Head of caudate nucleus (tissue), 42 donors: ENCODE data around the gene PCBP2.

ENCODE experiments used
- DNase-seq, 42 donors: peaks; one replicate each; pipeline versions ENCODE4 v3.0.0 to v3.0.0-alpha.2; 2020 to 2021; ENCODE audit warnings: mixed read lengths in 7 of 42
- intact Hi-C: fragments of 100-400 bp; cut with DNase I; formaldehyde crosslinking; loops from one replicate; pipeline ENCODE4 v1.15.0; 2022

PCBP2 gene

GRCh38 chr12:53500776-53501614, 49.1 kb downstream of the PCBP2 start, which contains the start of gene TARBP2:
TARBP2 (plus strand) TSS chr12:53501283; CDS start chr12:53501409, 126 bp downstream.
- DNase-seq, result peak; percentile 95 to 100 (median 99)
- intact Hi-C loops, result loop anchor here (10.0 kb wide), 1 partner anchor 146 kb away; no protein-coding TSS in a partner anchor

- intact Hi-C loops, result loop anchor here (10.0 kb wide), 1 partner anchor 147 kb away; no protein-coding TSS in a partner anchor
- peak in 1 of 42 donors; percentile 79 for DNase-seq
These were observed 49.8 kb downstream of the PCBP2 start for GRCh38 chr12:53501615-53502181.

GRCh38 chr12:53502331-53502730, 50.4 kb downstream of the PCBP2 start:
- intact Hi-C loops, result loop anchor here (10.0 kb wide), 1 partner anchor 148 kb away; no protein-coding TSS in a partner anchor
- peak in 1 of 42 donors; percentile 26 for DNase-seq

GRCh38 chr12:53502983-53503728, 51.3 kb downstream of the PCBP2 start:
- intact Hi-C loops, result loop anchor here (10.0 kb wide), 1 partner anchor 148 kb away; no protein-coding TSS in a partner anchor
- DNase-seq, result no peak

DNA sequence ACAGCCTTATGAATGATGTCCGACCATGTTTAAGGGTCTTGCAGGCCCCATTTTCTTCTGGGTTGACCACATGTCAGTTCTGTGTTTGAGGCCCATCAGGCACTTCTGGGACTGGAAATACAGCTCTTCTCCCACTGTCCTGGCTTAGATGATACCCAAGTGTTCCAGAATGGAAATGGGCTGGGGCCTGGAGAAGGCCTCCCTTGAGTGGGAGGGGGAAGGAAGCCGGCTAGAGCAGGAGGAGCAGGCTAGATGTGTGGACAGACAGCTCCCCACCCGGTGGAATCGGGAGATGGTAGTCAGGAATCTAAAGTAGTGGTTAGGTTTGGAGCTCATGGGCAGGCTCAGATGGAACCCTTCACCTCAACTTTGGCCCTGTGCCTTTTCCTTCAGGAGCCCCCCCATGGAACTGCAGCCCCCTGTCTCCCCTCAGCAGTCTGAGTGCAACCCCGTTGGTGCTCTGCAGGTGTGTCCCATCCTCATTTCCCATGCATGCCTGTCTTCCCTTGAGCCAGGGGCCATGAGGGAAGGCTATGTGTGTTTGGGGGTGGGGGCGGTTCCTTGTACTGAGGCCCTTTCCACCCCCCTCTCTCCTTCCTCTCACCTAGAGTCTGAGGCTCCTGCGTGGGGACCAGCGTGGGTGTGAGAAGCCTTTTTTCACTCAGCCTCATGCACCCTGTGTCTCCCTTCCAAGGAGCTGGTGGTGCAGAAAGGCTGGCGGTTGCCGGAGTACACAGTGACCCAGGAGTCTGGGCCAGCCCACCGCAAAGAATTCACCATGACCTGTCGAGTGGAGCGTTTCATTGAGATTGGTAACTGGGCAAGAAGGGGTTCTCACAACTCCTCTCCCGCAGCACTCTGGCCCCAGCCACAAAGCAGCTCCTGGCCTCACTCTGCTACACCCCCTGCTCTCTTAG, 52.4 kb downstream of the PCBP2 start:
- intact Hi-C loops, result loop anchor here (10.0 kb wide), 1 partner anchor 149 kb away; no protein-coding TSS in a partner anchor
- DNase-seq, result peak in 25 of 42 donors; percentile 29 to 85 (median 55)

DNA sequence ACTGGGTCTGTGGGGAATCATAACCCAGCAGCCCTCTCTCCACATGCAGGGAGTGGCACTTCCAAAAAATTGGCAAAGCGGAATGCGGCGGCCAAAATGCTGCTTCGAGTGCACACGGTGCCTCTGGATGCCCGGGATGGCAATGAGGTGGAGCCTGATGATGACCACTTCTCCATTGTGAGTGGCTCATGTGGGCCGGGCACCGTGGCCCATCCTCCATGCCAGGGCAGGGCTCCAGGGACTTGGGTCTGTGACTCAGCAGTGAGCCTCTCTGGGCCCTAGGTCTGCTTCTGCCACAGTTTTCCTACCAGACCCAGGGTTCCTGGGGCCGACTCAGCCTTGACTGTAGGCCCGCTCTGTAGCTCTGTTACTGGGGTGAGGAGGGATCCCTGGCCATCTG, 53.2 kb downstream of the PCBP2 start:
- intact Hi-C loops, result loop anchor here (10.0 kb wide), 1 partner anchor 150 kb away; no protein-coding TSS in a partner anchor
- peak in 16 of 42 donors; percentile 24 to 84 (median 59) for DNase-seq

GRCh38 chr12:53505555-53506449, 53.9 kb downstream of the PCBP2 start:
- DNase-seq, result no peak
- intact Hi-C loops, result loop anchor here (10.0 kb wide), 1 partner anchor 151 kb away; no protein-coding TSS in a partner anchor

- no peak for DNase-seq
- intact Hi-C loops, result loop anchor here (10.0 kb wide), 1 partner anchor 152 kb away; no protein-coding TSS in a partner anchor
These were observed 54.5 kb downstream of the PCBP2 start for GRCh38 chr12:53506450-53506785.

DNA sequence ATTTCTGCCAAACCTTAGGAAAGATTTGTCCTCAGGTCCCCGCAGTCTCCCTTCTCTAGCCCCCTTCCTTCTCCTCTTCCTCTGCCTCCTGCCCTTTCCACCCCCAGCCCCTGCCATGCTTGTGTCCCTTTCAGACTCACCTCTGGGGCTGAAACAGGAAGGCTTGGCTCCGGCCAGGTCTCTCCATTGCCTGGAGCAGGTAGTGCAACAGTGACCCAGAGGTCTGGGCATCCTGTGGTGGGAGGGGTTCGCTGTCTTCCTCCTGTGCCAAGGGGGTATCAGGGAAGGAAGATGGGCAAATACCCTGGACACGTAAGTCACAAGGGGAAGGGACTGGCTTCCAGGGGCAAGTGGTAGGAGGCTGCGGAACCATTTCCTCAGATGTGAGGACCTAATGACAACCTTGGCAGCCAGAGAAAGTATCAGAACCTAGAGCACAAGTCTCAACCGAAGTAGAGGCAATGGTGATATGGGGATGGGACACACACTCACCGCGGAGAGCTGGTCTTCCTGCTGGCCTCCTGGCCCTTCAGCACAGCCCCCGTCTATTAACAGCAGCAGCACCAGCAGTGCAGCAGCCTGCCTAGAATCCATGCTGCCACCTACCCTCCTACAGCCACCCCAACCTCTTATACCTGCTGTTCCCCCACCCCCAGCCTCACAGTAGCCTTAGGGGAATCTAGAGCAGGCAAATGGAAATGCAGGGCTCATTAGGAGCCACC, 55.1 kb downstream of the PCBP2 start, which contains the start of gene NPFF:
TSS of gene NPFF (minus strand) at position 604 of the 722 bp plus-strand sequence. CDS start at position 594, 10 bp downstream.
- DNase-seq, result no peak
- intact Hi-C loops, result loop anchor here (10.0 kb wide), 1 partner anchor 152 kb away; no protein-coding TSS in a partner anchor

DNA sequence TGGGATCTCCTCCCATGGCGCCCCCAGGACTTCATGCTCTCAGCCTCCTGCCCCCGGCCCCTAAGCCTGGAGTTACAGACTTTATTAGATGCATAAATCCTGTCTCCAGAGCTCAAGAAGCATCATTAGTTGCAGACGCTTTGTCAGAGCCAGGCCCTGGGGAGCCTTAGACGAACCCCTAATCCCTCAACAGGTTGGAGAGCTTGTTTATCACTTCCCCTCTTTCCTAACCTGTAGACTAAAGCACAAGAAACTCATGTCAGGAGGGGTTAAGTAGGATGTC, 55.6 kb downstream of the PCBP2 start:
- intact Hi-C loops, result loop anchor here (10.0 kb wide), 1 partner anchor 153 kb away; no protein-coding TSS in a partner anchor
- DNase-seq, result no peak

GRCh38 chr12:53508534-53509170, 56.8 kb downstream of the PCBP2 start:
- intact Hi-C loops, result loop anchor here (10.0 kb wide), 1 partner anchor 154 kb away; no protein-coding TSS in a partner anchor
- DNase-seq, result peak; percentile 74 to 95 (median 88)

- DNase-seq, result no peak
- intact Hi-C loops, result no loop called here
These were observed 58.4 kb downstream of the PCBP2 start for GRCh38 chr12:53510181-53510812.

DNA sequence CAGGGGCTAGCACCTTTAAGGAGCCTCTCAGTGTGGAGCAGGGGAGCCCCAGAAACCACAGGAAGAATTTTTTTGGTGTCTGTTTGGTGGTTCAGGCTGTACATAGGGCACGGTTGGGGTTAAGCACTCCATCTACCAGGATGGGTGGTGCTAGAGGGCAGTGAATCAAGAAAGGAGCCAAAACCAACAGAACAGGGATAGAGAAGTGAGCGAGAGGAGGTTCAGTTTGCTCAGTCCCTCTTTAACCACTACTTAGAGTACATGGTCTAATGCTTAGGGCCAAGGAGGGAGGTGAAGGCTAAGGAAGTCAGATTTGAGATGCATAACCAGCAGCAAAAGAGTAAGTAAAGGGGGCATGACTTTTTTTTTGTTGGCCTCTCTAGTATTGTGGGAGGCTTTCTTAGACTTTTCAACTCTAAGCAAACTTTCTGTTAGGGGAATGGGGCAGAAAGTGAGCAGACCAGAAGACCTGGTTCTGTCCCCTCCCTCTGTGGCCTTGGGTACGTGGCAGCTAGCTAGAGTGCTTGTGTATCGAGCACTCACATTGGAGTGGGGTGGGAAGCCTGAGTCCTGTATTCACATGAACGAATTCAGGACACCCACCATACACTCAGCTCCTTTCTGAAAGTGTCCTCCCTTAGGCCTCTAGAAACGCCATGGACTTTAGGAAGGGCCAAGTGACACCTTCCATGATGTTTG, 62.0 kb downstream of the PCBP2 start:
- no peak for DNase-seq

GRCh38 chr12:53514628-53515290, 62.9 kb downstream of the PCBP2 start:
- intact Hi-C loops, result no loop called here
- no peak for DNase-seq

More for the DNA sequence above, 62.0 kb downstream of the PCBP2 start:
- intact Hi-C loops, result no loop called here
